HL-60 (cell line): ENCODE data around the gene DRC7.

Source experiments
- DNase-seq, 2 experiments: peaks; one replicate each; pipeline ENCODE4 v3.0.0-alpha.2; 2010 to 2020; ENCODE audit warnings: low read depth in 1 of 2, low spot score in 1 of 2
- H3K27ac ChIP-seq: fragments of 250-450 bp; sonication (Bioruptor Pico); replicated peaks from 2 replicates; pipeline ENCODE4 v1.5.1; 2020; ENCODE audit warnings: mild to moderate bottlenecking, moderate library complexity
- H3K27me3 ChIP-seq: fragments of 250-450 bp; sonication (Bioruptor Pico); 2 replicates; pipeline ENCODE4 v1.5.1; 2021; ENCODE audit warnings: mild to moderate bottlenecking, moderate library complexity; ENCODE audit not compliant: insufficient read depth, poor library complexity, severe bottlenecking
- H3K4me3 ChIP-seq: replicated peaks from 2 replicates; pipeline ENCODE4 v1.5.1; 2011; ENCODE audit warnings: mild to moderate bottlenecking, control low read depth, low read length; ENCODE audit not compliant: insufficient read depth
- GABPA ChIP-seq: IDR thresholded peaks from 2 replicates; pipeline ENCODE4 v1.6.1; 2012; ENCODE audit warnings: low read depth
- POLR2AphosphoS5 ChIP-seq: IDR thresholded peaks from 2 replicates; pipeline ENCODE4 v1.6.1; 2012; ENCODE audit warnings: low read depth
- SPI1 ChIP-seq: IDR thresholded peaks from 2 replicates; pipeline ENCODE4 v1.6.1; 2012; ENCODE audit warnings: low read depth, mild to moderate bottlenecking, borderline replicate concordance
- TF ChIP-seq, protein P1 (sequence below): IDR thresholded peaks from one replicate; pipeline ENCODE4 v1.5.1; 2011; ENCODE audit warnings: low read length, control low read depth, inconsistent platforms; ENCODE audit not compliant: insufficient read depth
- TF ChIP-seq, protein P2 (sequence below): IDR thresholded peaks from 2 replicates; pipeline ENCODE4 v1.6.1; 2012; ENCODE audit warnings: low read depth; ENCODE audit not compliant: insufficient replicate concordance

The DRC7 gene

DNA sequence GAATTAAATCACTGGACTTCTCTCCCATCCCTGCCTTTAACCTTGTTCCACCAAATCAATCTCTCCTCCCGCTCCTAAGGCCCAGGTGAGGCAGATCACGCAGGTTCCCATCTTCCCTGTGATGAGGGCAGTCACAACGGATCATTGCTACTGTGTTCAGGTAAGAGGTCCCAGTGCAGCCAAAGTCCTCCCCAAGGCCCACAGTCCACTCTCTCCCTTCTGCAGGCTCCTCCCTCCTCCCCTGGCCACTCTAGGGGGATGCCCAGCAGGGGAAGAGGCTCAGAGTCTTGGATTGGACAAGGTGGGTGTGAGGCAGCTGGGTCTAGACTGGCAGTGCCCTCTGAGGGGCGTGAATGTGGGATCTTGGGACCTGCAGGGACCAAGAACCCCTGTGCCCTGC is 29.1 kb upstream of the DRC7 start:
- no peak for DNase-seq
- TF ChIP-seq POLR2AphosphoS5: no peak
- TF ChIP-seq, protein P1, sequence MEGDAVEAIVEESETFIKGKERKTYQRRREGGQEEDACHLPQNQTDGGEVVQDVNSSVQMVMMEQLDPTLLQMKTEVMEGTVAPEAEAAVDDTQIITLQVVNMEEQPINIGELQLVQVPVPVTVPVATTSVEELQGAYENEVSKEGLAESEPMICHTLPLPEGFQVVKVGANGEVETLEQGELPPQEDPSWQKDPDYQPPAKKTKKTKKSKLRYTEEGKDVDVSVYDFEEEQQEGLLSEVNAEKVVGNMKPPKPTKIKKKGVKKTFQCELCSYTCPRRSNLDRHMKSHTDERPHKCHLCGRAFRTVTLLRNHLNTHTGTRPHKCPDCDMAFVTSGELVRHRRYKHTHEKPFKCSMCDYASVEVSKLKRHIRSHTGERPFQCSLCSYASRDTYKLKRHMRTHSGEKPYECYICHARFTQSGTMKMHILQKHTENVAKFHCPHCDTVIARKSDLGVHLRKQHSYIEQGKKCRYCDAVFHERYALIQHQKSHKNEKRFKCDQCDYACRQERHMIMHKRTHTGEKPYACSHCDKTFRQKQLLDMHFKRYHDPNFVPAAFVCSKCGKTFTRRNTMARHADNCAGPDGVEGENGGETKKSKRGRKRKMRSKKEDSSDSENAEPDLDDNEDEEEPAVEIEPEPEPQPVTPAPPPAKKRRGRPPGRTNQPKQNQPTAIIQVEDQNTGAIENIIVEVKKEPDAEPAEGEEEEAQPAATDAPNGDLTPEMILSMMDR: no peak
- TF ChIP-seq, protein P2, sequence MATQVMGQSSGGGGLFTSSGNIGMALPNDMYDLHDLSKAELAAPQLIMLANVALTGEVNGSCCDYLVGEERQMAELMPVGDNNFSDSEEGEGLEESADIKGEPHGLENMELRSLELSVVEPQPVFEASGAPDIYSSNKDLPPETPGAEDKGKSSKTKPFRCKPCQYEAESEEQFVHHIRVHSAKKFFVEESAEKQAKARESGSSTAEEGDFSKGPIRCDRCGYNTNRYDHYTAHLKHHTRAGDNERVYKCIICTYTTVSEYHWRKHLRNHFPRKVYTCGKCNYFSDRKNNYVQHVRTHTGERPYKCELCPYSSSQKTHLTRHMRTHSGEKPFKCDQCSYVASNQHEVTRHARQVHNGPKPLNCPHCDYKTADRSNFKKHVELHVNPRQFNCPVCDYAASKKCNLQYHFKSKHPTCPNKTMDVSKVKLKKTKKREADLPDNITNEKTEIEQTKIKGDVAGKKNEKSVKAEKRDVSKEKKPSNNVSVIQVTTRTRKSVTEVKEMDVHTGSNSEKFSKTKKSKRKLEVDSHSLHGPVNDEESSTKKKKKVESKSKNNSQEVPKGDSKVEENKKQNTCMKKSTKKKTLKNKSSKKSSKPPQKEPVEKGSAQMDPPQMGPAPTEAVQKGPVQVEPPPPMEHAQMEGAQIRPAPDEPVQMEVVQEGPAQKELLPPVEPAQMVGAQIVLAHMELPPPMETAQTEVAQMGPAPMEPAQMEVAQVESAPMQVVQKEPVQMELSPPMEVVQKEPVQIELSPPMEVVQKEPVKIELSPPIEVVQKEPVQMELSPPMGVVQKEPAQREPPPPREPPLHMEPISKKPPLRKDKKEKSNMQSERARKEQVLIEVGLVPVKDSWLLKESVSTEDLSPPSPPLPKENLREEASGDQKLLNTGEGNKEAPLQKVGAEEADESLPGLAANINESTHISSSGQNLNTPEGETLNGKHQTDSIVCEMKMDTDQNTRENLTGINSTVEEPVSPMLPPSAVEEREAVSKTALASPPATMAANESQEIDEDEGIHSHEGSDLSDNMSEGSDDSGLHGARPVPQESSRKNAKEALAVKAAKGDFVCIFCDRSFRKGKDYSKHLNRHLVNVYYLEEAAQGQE: no peak
- TF ChIP-seq SPI1: no peak
- TF ChIP-seq GABPA: no peak
- H3K27ac ChIP-seq: no peak overlapping the region
- no peak overlapping the region for H3K4me3 ChIP-seq
- no peaks in the 10 kb centered on the region for H3K27me3 ChIP-seq

DNA sequence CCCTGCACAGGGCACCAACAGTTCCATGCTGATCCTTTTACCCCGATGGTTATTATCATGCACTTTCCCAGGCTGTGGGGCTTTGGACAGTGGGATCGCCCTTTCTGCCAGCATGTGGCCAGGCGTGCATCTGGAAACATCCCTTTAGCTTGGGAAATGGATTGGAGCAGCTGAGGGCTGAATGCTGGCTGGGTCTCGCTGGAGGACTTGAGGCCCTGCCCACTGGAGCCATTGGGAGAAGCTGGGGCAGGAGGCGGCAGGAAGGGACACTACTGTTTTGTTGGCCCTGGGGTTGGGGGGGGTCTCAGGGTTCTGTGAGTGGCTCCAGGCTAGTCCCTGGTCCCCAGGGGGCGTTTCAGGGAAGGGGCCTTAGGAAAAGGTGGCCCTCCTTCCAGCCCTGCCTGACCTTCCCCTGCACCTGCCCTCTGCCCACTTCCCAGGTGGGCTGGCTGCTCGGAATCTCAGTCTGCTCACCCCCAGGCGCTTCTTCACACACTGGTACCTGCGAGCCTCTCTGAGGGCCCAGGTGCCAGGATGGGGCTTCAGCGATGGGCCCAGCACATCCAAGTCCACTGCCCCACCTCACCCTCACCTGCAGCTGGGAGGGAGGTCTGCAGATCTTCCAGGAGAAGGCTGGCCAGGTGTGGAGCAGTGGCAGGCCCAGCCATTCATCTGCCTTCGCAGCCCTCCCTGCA is 28.1 kb upstream of the DRC7 start:
- no peak for TF ChIP-seq GABPA
- TF ChIP-seq, protein P1: no peak
- H3K27ac ChIP-seq: peak overlapping the region; percentile 80
- no peak overlapping the region for H3K4me3 ChIP-seq
- H3K27me3 ChIP-seq: no peaks in the 10 kb centered on the region
- no peak for DNase-seq

DNA sequence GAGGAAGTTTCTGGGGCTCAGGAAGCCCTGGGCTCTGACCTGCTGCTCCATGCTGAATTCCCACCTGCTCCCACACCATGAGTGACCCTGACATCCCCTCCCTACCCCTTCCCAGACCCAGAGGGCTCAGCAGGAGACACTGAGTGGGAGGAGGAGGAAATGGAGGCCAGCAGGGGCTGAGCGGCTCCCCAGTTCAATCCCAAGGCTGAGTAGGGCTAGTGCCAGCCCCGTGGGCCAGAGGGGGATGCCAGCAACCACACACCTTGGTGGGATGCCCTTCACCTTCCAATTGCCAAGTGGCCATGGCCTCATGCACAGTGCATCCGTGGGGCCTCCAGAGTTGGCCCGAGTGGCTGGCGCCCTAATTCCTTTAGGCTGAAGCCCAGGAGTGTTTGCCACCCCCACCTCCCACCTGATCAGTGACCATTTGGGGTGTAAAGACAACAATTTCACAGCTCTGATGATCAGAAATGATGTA is 27.5 kb upstream of the DRC7 start:
- TF ChIP-seq GABPA (no peak), SPI1 (no peak), POLR2AphosphoS5 (no peak)
- TF ChIP-seq, protein P1: no peak
- TF ChIP-seq, protein P2: no peak
- Histone ChIP-seq H3K27me3 (no peaks in the 10 kb centered on the region), H3K27ac (peak overlapping the region; percentile 80), H3K4me3 (no peak overlapping the region)
- DNase-seq: no peak
